ENCODE data around the gene UBR2.
A peak's percentile ranks its signal among the peaks of the same experiment; 100 is the strongest.
"Not testable (repeated sequence)": the region's sequence is repeated elsewhere in the genome, so short reads cannot be mapped to it uniquely, and the experiment has no call there.

Gene UBR2

DNA sequence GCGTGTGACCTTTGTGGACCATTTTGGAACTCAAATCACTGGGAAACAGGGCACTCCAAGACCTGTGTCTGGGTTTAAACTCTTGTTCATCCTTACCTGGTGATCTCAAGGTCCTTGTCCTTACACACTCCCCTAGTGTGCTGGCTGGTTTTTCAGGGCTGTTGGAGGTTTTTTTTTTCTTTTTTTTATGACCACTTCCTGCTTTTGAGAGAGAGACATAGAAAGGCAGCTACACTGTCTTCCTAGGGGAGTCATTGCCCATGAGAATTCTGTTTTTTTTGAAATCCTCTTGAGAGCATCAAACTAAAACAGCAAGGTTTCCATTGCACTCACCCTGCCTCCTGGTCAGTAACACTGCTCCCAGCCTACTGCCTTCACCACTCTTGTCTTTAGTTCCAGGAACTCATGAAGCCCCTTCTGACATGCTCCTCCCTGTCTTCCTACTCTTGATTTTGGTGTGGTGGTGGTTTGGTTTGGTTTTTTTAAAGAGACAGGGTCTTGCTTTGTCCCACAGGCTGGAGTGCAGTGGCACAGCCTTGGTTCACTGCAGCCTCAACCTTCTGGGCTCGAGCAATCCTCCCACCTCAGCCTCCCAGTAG, 130.0 kb downstream of the UBR2 start:
- peak; percentile 4 for DNase-seq

GRCh38 chr6:42694586-42694985, 130.8 kb downstream of the UBR2 start:
- no peak for DNase-seq

- DNase-seq, result no peak
Observed at GRCh38 chr6:42696526-42697267, 132.9 kb downstream of the UBR2 start.

GRCh38 chr6:42697268-42697655, 133.4 kb downstream of the UBR2 start:
- no peak for DNase-seq

DNA sequence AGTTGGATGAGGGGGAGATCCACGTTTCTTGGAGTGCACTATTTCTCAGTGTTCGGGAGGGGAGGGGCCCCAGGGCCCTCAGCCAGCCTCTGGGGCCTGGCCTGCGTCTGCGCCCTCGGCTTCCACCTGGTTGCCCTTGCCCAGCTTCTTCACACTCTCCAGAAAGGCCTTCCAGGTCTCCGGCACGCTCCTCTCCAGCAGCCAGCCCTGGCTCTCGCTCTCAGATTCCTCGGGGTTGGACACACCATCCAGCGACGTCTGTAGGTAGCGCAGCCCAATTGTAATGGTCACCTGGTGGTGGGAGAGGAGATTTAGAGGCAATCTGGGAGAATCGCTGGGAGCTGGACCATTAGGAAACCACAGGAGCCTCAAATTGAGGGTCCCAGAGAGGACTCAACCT, 134.4 kb downstream of the UBR2 start:
- DNase-seq, result no peak

DNA sequence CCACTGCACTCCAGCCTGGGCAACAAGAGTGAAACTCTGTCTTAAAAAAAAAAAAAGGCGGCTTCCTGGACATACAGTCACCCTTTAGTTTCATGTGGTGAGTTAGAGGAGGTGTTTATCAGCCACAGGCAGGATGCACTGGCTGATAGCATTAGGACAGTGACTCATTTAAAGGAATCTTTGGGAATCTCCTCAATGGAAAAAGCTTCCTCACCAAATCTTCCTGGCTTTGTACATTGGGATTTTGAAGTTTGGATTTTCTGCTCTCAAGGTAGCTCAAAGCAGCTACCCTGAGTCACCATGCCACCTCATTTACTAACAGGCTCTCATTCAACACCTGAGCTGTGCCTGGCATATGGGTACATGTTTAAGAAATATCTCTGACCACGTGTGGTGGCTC, 138.4 kb downstream of the UBR2 start:
- DNase-seq, result no peak

DNA sequence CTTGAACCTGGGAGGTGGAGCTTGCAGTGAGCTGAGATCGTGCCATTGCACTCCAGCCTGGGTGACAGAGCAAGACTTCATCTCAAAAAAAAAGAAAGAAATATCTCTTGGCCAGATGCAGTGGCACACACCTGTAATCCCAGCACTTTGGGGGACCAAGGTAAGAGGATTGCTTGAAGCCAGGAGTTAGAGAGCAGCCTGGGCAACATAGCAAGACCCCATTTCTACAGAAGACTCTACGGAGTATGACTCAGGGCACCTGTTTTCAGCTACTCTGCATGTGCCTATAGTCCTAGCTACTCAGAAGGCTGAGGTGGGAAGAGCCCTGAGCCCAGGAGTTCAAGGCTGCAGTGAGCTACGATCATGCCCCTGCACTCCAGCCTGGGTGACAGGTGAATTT, 139.0 kb downstream of the UBR2 start:
- not testable (repeated sequence) for DNase-seq

DNA sequence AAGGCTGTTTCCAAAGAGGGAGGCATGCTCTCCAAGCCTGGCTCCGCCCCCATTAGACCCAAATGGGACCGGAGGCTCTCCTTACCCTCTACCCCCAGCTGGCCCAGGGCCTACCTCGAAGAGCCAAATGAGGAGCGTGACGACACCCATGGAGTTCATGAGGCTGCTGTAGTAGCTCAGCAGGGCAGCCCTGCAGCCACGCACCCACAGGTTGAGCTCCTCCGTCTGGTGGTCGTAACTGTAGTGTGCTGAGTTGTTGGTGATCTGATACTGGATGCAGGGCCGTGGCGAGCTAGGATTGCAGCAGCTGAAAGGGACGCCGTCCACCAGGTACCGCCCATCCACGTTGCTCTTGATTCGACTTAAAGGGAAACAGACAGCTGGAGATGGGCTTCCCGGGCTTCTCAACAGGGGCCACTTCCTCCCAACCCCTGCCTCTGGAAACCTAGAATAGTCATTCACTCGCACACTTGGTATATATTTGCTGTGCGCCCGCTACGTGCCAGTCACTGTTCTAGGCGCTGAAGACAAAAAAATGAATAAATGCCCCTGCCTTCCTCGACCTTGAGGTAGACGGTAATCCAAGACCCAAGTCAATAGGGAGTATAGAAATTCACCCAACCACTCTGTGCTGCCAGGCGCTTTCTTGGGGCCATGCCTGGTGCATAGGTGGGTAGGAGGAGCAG, 140.6 kb downstream of the UBR2 start:
- no peak for DNase-seq

DNA sequence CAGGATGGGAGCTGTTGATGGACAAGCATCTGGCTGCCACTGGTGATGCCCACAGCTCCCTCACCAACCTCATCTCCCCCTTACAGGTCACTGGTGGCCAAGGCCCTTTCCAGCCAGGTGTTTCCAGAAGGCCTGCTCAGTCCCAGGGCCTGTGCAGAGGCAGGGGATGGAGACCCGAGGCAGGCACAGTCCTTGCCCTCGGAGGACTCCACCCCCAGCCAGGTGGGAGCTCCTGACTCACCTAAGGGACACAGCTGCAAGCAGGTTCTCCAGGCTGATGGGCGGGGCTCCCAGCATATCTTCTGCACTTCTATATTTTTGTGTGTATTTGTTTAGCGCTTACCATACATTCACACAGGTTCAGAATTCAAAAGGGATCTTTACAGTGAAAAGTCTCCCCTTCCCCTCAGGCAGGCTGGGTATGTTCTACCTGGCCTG, 141.1 kb downstream of the UBR2 start:
- no peak for DNase-seq

DNA sequence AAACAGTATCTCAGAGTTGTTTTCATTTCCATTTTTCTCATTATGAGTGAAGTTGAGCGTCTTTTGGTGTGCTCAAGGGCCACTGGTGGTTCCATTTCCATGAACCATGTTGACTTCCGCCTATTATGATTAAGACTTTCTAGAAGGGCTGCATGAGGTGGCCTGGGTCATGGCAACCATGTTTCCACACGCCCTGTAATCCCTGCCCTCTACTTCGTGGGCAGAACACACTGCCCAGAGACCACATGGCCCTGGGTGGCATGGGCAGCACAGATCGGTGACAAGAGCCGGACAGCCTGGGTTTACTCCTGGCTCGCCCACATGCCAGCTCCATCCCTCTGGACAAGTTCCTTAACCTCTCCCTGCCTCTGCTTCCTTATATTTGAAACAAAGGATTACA, 143.8 kb downstream of the UBR2 start:
- no peak for DNase-seq

DNA sequence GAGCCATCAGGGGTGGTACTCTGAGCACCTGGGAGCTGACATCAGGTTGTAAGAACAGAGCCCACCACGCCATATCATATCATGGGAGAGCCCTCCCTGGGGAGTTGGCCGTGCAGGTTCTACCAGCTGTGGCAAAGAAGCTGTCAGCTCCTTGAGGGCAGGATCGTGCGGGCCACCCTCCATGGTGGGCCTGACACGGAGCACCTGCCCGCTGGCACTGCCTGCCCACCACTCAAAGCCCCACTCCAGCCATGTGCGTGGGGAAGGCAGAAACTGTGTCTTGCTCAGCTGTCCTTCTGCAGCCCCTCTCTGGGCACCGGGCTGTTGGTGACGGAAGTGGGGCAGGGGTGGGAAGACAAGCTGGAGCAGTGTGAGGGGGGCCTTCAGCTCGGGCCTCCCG, 144.3 kb downstream of the UBR2 start:
- no peak for DNase-seq

- no peak for DNase-seq
Observed at GRCh38 chr6:42709871-42710270, 146.0 kb downstream of the UBR2 start.

DNA sequence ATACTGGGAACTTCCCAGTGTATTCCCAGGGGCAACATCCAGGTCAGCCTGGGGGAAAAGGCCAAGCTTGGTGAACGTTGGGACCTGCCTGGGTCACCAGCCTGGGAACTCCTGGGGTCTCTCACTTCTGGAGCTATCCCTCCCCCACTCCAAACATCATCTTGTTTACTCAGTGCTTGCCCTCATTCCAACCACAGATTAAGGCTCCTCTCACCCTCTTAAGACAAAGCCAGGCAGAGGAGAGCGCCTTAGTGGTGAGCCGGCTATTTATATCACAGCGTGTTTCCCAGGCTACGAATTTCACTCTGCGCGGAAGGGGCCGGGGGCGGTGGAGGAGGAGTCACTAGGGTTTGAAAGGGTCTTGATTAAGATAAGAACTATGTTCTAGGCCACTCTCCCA, 146.5 kb downstream of the UBR2 start:
- DNase-seq, result no peak

DNA sequence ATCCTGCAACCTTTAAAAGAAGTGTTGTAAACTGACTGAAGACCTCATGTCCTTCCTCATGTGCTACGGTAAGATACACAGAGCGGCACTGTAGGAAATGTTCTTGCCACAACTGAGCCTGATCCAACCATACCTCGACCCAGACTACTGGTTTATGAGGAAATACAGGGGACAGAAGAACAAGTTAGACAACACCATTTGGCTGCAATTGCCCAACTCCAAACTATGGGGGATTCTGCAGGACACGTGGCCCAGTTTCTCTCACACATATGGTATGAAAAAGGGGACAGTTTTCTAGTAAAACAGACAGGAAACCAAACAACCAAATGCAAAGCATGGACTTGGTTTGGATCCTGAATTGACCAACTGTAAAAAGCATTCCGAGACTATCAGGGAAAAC, 148.1 kb downstream of the UBR2 start:
- no peak for DNase-seq

GRCh38 chr6:42714098-42714761, 150.4 kb downstream of the UBR2 start:
- DNase-seq, result no peak

DNA sequence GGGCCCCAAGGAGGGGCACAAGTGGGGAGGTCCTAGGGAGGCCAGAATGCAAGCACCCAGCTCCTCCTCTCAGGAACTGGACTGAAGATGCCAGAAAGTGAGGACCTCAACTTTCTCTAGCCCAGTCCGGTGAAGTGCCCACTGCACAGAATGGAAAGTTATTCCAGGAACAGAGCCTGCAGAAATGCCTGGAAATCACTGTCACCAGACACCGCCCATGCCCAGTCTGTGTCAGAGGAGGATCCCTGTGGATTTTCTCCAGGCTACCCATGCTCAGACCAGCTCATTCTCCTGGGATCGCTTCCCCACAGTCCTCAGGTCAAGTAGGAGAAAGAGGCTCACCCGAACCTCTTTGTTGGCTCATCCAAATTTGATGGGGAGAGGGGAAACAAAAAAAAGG, 152.0 kb downstream of the UBR2 start:
- DNase-seq, result no peak

DNA sequence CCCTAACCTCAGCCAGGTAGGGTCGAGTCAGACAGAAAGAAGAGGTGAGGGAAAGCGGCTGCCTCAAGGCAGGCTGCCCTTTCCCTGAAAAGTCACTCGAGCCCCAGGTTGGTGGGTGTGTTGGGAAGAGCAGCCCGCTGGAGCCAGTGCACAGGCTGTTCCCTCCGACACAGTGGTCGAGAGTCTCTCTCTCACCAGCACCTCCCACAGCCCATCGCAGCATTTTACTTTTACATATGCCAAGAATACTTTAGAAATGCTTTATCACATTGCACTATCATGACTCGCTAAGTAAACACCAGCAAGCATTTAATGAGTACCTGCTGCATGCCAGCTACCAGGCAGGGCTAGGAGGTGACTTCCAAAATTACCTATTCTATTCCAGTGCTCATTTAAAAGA, 156.9 kb downstream of the UBR2 start:
- no peak for DNase-seq

DNA sequence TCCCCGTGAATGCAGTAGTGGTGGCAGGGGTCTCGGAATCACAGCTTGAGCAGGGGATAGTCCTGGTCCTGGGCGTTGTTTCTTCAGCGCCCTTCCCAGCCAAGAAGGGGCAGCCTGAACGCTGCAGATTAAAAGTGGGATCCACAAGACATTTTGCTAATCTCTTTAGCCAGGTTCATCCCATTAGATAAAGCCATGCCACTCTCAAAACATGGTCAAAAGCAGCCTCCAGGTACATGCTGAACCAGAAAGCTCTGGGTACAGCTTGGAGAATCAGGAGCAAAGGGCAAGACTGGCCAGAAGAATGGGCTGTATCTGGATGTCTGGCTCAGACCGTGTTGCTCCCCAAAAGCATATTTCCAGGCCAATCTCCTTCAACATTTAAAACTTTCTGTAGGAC, 158.7 kb downstream of the UBR2 start, which contains the start of gene PRPH2:
TSS of gene PRPH2 (minus strand) at position 101 of the 400 bp plus-strand sequence. CDS start 263 bp downstream, outside the sequence.
- DNase-seq, result no peak

DNA sequence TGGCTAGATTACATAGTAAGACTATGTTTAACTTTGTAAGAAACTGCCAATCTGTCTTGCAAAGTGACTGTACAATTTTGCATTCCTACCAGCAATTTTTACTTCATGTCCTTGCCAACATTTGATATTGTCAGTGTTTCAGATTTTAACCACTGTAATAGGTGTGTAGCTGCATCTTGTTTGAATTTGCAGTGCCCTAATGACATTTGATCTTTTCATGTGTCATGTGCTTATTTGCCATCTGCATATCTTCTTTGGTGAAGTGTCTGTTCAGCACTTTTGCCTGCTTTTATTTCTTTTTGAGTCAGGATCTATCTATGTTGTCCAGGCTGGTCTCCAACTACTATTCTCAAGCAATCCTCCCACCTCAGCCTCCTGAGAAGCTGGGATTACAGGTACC, 161.0 kb downstream of the UBR2 start:
- DNase-seq, result no peak

DNA sequence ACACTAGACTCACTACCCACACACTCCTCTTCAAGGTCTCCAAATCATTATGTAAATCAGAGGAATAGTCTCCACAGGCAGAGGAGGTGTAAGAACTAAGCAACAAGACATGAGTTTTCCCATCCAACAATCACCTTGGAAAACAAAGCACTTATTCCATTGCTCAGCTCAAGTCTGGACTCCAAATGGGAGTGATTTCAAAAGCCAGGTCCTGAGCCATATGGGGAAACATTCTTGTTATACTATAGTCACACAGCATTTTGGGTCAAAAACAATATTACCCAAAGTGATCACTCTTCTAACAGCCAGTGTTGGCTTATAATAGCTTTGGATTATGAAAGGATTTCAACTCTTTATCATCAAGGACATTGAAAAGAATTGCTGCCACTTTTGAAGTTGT, 162.2 kb downstream of the UBR2 start:
- DNase-seq, result no peak

- DNase-seq, result peak; percentile 76
Observed at GRCh38 chr6:42726485-42727086, 162.8 kb downstream of the UBR2 start.

DNA sequence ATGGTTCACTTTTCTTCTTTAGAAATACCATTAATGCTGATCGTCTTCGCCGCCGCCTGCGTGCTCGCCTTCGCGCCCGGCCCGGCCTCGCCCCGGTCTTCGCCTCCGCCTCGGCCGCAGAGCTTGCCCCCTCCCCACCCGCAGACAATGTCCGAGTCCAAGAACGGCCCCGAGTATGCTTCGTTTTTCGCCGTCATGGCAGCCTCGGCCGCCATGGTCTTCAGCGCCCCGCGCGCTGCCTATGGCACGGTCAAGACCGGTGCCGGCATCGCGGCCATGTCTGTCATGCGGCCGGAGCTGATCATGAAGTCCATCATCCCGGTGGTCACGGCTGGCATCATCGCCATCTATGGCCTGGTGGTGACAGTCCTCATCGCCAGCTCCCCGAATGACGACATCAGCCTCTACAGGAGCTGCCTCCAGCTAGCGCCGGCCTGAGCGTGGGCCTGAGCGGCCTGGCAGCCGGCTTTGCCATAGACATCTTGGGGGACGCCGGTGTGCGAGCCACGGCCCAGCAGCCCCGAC, 163.3 kb downstream of the UBR2 start:
- peak; percentile 8 for DNase-seq

DNA sequence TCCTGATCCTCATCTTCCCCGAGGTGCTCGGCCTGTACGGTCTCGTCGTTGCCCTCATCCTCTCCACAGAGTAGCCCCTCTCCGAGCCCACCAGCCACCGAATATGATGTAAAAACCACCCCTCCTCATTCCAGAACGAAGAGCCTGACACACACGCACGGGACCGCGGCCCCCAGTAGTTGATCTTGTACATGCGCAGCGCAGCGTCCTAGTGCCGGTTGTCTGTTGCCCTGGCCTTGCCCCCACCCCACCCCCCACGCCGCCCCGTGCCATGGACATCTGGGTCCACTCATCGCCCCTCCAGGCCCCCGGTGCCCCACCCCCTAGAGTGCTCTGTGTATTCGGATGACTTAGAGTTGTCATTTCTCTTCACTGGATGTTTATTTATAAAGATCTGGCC, 163.8 kb downstream of the UBR2 start:
- DNase-seq, result no peak
